Neural cell (in vitro differentiated cells): ENCODE data around the gene BARD1. TPM values are rescaled to one million over a fixed set of nuclear protein-coding genes. Genes with fewer than 3 reads are reported as not detected.
"Not testable (repeated sequence)": the region's sequence is repeated elsewhere in the genome, so short reads cannot be mapped to it uniquely, and the experiment has no call there.

Source experiments
- H2AFZ ChIP-seq: fragments of 200-600, 300-800 bp; sonication (generic), shearing (Covaris generic); 2 replicates; pipeline ENCODE4 v1.6.0; 2014; ENCODE audit warnings: low read depth, mild to moderate bottlenecking, antibody characterized with exemption, low read length, moderate library complexity
- H3F3A ChIP-seq: fragments of 200-600 bp; shearing (Covaris generic); 2 replicates; pipeline ENCODE4 v1.6.1; 2016; ENCODE audit warnings: mild to moderate bottlenecking, moderate library complexity, mixed read lengths, antibody characterized with exemption, low read length; ENCODE audit not compliant: insufficient read depth, poor library complexity, severe bottlenecking
- H3K27ac ChIP-seq: fragments of 200-600, 300-800 bp; sonication (generic), shearing (Covaris generic); 2 replicates; pipeline ENCODE4 v1.5.1; 2014; ENCODE audit warnings: mild to moderate bottlenecking, low read length, moderate library complexity
- H3K27me3 ChIP-seq: fragments of 300-800, 200-600 bp; sonication (generic), shearing (Covaris generic); 2 replicates; pipeline ENCODE4 v1.6.0; 2014; ENCODE audit warnings: mild to moderate bottlenecking, low read depth, low read length, moderate library complexity; ENCODE audit not compliant: insufficient read depth
- H3K36me3 ChIP-seq: fragments of 300-800, 200-600 bp; sonication (generic), shearing (Covaris generic); 2 replicates; pipeline ENCODE4 v1.5.1; 2014; ENCODE audit warnings: mild to moderate bottlenecking, antibody characterized with exemption, low read length, moderate library complexity; ENCODE audit not compliant: insufficient read depth
- H3K4me2 ChIP-seq: fragments of 300-800, 200-600 bp; sonication (generic), shearing (Covaris generic); 2 replicates; pipeline ENCODE4 v1.6.0; 2014; ENCODE audit warnings: mild to moderate bottlenecking, low read length
- H3K4me3 ChIP-seq: fragments of 300-800, 200-600 bp; sonication (generic), shearing (Covaris generic); 2 replicates; pipeline ENCODE4 v1.5.1; 2014; ENCODE audit warnings: mild to moderate bottlenecking, low read length, moderate library complexity
- H3K79me2 ChIP-seq: fragments of 200-600 bp; shearing (Covaris generic); replicated peaks from 2 replicates; pipeline ENCODE4 v1.6.0; 2014; ENCODE audit warnings: mild to moderate bottlenecking, low read length, moderate library complexity; ENCODE audit not compliant: insufficient read depth
- H3K9ac ChIP-seq: fragments of 300-800, 200-600 bp; sonication (generic), shearing (Covaris generic); 2 replicates; pipeline ENCODE4 v1.6.1; 2016; ENCODE audit warnings: mild to moderate bottlenecking, low read length, mixed read lengths
- H3K9me2 ChIP-seq: fragments of 200-600 bp; shearing (Covaris generic); 2 replicates; pipeline ENCODE4 v1.6.1; 2016; ENCODE audit warnings: mild to moderate bottlenecking, low read length, mixed read lengths; ENCODE audit not compliant: insufficient read depth
- H3K9me3 ChIP-seq: fragments of 200-600, 300-800 bp; sonication (generic), shearing (Covaris generic); 2 replicates; pipeline ENCODE4 v1.6.1; 2016; ENCODE audit warnings: mild to moderate bottlenecking, mixed run types, low read length, moderate library complexity, mixed read lengths
- H4K20me1 ChIP-seq: fragments of 200-600 bp; shearing (Covaris generic); 2 replicates; pipeline ENCODE4 v1.6.1; 2016; ENCODE audit warnings: mild to moderate bottlenecking, mixed run types; ENCODE audit not compliant: insufficient read depth
- CTCF ChIP-seq: fragments of 450-650 bp; IDR thresholded peaks from 2 replicates; pipeline ENCODE4 v1.5.1; 2014; ENCODE audit warnings: antibody characterized with exemption, mild to moderate bottlenecking, moderate library complexity; ENCODE audit not compliant: poor library complexity, severe bottlenecking
- EP300 ChIP-seq: fragments of 450-650 bp; conservative IDR thresholded peaks from 2 replicates; pipeline ENCODE4 v1.6.1; 2014; ENCODE audit warnings: antibody characterized with exemption, mild to moderate bottlenecking, moderate library complexity; ENCODE audit not compliant: poor library complexity, severe bottlenecking
- EZH2 ChIP-seq: fragments of 200-600, 300-800 bp; shearing (Covaris generic), sonication (generic); IDR thresholded peaks from 2 replicates; pipeline ENCODE4 v1.6.1; 2014; ENCODE audit warnings: antibody characterized with exemption, low read length, borderline replicate concordance, mild to moderate bottlenecking; ENCODE audit not compliant: insufficient read depth, poor library complexity, severe bottlenecking
- MXI1 ChIP-seq: fragments of 450-650 bp; conservative IDR thresholded peaks from 2 replicates; pipeline ENCODE4 v1.6.1; 2014; ENCODE audit warnings: antibody characterized with exemption, mild to moderate bottlenecking; ENCODE audit not compliant: poor library complexity, severe bottlenecking
- POLR2AphosphoS5 ChIP-seq: IDR thresholded peaks from 2 replicates; pipeline ENCODE4 v1.6.1; 2012
- REST ChIP-seq: IDR thresholded peaks from 2 replicates; pipeline ENCODE4 v1.6.1; 2012; ENCODE audit warnings: borderline replicate concordance
- SMC3 ChIP-seq: fragments of 450-650 bp; conservative IDR thresholded peaks from 2 replicates; pipeline ENCODE4 v1.6.1; 2014; ENCODE audit warnings: antibody characterized with exemption, mild to moderate bottlenecking, moderate library complexity; ENCODE audit not compliant: poor library complexity
- TAF1 ChIP-seq: IDR thresholded peaks from 2 replicates; pipeline ENCODE4 v1.6.1; 2012; ENCODE audit warnings: low read depth
- polyA plus RNA-seq: library from polyadenylated mRNA; depleted of rRNA; stranded (reverse); fragments of >200 nt; gene quantifications from 2 replicates; pipeline ENCODE4 v1.2.3, GENCODE V29; 2014

BARD1 gene
- polyA plus RNA-seq, 1 donor from 2014 or later = 0.57 TPM

- Histone ChIP-seq H3K9me3 (no peaks in the 10 kb centered on the region), H3K4me3 (no peak overlapping the region), H3K4me2 (no peak overlapping the region), H2AFZ (no peak overlapping the region), H3K27ac (no peak overlapping the region), H3K9me2 (no peaks in the 10 kb centered on the region), H3K27me3 (no peaks in the 10 kb centered on the region), H3K79me2 (no peaks in the 10 kb centered on the region), H3K36me3 (no peaks in the 10 kb centered on the region), H3F3A (no peaks in the 10 kb centered on the region), H4K20me1 (no peaks in the 10 kb centered on the region), H3K9ac (no peak overlapping the region)
- TF ChIP-seq SMC3 (no peak), REST (no peak), POLR2AphosphoS5 (no peak), CTCF (no peak), EZH2 (no peak), EP300 (no peak), MXI1 (no peak), TAF1 (no peak)
Measured at GRCh38 chr2:214724741-214725140, 84.7 kb downstream of the BARD1 start.

- not testable (repeated sequence) for H3K36me3 ChIP-seq, H3K9me2 ChIP-seq, H4K20me1 ChIP-seq, H3K4me3 ChIP-seq, H3K9ac ChIP-seq, H3K4me2 ChIP-seq, H3K27me3 ChIP-seq, H3K27ac ChIP-seq, H3F3A ChIP-seq, H3K79me2 ChIP-seq, H2AFZ ChIP-seq, H3K9me3 ChIP-seq
Measured at GRCh38 chr2:214717837-214718236, 91.6 kb downstream of the BARD1 start.

GRCh38 chr2:214716811-214717560, 92.5 kb downstream of the BARD1 start:
- Histone ChIP-seq H2AFZ (no peak overlapping the region), H3K4me2 (no peak overlapping the region)
- no peak for TF ChIP-seq SMC3

More at GRCh38 chr2:214716811-214717560, 92.5 kb downstream of the BARD1 start:
- Histone ChIP-seq H3K27me3 (no peaks in the 10 kb centered on the region), H3K79me2 (no peaks in the 10 kb centered on the region), H3K4me3 (no peak overlapping the region), H3K9me3 (no peaks in the 10 kb centered on the region), H3K9ac (no peak overlapping the region), H3K36me3 (no peaks in the 10 kb centered on the region), H3K9me2 (no peaks in the 10 kb centered on the region), H3F3A (no peaks in the 10 kb centered on the region), H3K27ac (no peak overlapping the region), H4K20me1 (no peaks in the 10 kb centered on the region)
